Breast epithelium (tissue), 3 donors: ENCODE measurements around the gene IQGAP1.

ENCODE experiments used
- POLR2AphosphoS5 ChIP-seq, 3 donors: sonication (generic); formaldehyde crosslinking; IDR thresholded peaks; one replicate each; pipeline ENCODE4 v1.6.1; 2017; ENCODE audit warnings: antibody characterized with exemption in 3 of 3
- TF ChIP-seq, protein P1 (sequence below), 3 donors: fragments of 450-650 bp; IDR thresholded peaks; one replicate each; pipeline ENCODE4 v1.5.1; 2016 to 2017; ENCODE audit warnings: antibody characterized with exemption in 3 of 3, mild to moderate bottlenecking in 3 of 3, moderate library complexity in 3 of 3

DNA sequence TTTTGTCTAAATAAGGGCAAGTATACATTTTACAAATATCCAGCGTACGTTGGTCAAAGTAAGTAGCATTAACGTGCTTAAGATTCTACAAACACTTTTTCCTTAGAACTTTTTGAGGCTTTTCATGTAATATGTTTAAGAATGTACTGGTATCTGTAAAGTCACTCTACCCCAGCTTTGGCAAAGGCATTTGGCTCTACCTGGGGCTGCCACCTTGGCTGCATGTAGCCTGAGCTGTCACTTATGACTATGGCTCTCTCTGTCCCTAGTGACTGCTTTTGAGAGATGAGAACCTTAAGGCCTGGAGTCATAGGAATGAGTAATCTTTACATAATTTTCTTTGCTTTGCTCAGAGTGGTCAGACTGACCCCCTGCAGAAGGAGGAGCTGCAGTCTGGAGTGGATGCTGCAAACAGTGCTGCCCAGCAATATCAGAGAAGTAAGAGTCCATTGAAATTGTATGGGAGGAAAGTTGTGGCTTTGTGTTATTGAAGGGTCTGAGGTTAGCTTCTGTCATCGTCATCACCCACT, 61.2 kb downstream of the IQGAP1 start:
- TF ChIP-seq, protein P1, sequence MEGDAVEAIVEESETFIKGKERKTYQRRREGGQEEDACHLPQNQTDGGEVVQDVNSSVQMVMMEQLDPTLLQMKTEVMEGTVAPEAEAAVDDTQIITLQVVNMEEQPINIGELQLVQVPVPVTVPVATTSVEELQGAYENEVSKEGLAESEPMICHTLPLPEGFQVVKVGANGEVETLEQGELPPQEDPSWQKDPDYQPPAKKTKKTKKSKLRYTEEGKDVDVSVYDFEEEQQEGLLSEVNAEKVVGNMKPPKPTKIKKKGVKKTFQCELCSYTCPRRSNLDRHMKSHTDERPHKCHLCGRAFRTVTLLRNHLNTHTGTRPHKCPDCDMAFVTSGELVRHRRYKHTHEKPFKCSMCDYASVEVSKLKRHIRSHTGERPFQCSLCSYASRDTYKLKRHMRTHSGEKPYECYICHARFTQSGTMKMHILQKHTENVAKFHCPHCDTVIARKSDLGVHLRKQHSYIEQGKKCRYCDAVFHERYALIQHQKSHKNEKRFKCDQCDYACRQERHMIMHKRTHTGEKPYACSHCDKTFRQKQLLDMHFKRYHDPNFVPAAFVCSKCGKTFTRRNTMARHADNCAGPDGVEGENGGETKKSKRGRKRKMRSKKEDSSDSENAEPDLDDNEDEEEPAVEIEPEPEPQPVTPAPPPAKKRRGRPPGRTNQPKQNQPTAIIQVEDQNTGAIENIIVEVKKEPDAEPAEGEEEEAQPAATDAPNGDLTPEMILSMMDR (IDR thresholded peaks at IDR 0.05), result no peak
- no peak for TF ChIP-seq POLR2AphosphoS5 (IDR thresholded peaks at IDR 0.05)
